B cell (primary cell): ENCODE measurements around the gene LRRC61.

ENCODE experiments used
- EZH2 ChIP-seq: IDR thresholded peaks from 2 replicates; pipeline ENCODE4 v1.6.1; 2012; ENCODE audit warnings: borderline replicate concordance, low read depth, mild to moderate bottlenecking, moderate library complexity, low read length; ENCODE audit not compliant: insufficient read depth, poor library complexity, severe bottlenecking
- TF ChIP-seq, protein P1 (sequence below): fragments of 200-600 bp; IDR thresholded peaks from one replicate; pipeline ENCODE4 v1.8.0; 2022; ENCODE audit warnings: antibody characterized with exemption, mild to moderate bottlenecking

- TF ChIP-seq, protein P1, sequence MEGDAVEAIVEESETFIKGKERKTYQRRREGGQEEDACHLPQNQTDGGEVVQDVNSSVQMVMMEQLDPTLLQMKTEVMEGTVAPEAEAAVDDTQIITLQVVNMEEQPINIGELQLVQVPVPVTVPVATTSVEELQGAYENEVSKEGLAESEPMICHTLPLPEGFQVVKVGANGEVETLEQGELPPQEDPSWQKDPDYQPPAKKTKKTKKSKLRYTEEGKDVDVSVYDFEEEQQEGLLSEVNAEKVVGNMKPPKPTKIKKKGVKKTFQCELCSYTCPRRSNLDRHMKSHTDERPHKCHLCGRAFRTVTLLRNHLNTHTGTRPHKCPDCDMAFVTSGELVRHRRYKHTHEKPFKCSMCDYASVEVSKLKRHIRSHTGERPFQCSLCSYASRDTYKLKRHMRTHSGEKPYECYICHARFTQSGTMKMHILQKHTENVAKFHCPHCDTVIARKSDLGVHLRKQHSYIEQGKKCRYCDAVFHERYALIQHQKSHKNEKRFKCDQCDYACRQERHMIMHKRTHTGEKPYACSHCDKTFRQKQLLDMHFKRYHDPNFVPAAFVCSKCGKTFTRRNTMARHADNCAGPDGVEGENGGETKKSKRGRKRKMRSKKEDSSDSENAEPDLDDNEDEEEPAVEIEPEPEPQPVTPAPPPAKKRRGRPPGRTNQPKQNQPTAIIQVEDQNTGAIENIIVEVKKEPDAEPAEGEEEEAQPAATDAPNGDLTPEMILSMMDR: no peak
- no peak for TF ChIP-seq EZH2
Measured at GRCh38 chr7:150345012-150345411, 21.9 kb downstream of the LRRC61 start.
